Smooth muscle cell of the pulmonary artery (primary cell): ENCODE measurements around the gene TUBB1. TPM values are rescaled to one million over a fixed set of nuclear protein-coding genes. Genes with fewer than 3 reads are reported as not detected.

Experiments
- total RNA-seq: library from RNA; depleted of rRNA; stranded (reverse); fragments of >200 nt; gene quantifications from 2 replicates; pipeline ENCODE4 v1.2.3, GENCODE V29; 2014

TUBB1 gene
- total RNA-seq, result 0.03 TPM in 1 of 2 replicates, not detected in the other

DNA sequence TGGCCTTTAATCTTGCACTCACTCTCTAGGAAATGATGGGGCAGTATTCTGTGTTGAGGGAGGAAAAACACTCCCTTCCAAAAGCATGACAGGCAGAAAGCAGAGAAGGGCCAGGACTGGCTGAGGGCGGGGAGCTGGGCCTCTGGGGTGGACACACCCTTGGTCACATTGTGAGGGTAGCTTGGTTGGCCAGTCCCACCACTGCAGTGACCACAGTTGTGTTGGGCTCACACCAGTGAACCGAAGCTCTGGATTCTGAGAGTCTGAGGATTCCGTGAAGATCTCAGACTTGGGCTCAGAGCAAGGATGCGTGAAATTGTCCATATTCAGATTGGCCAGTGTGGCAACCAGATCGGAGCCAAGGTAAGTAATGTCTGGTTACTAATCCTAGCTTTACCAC, at the start of gene TUBB1:
TUBB1 (plus strand) TSS at position 213 of the 400 bp plus-strand sequence; CDS start at position 307, 94 bp downstream.

DNA sequence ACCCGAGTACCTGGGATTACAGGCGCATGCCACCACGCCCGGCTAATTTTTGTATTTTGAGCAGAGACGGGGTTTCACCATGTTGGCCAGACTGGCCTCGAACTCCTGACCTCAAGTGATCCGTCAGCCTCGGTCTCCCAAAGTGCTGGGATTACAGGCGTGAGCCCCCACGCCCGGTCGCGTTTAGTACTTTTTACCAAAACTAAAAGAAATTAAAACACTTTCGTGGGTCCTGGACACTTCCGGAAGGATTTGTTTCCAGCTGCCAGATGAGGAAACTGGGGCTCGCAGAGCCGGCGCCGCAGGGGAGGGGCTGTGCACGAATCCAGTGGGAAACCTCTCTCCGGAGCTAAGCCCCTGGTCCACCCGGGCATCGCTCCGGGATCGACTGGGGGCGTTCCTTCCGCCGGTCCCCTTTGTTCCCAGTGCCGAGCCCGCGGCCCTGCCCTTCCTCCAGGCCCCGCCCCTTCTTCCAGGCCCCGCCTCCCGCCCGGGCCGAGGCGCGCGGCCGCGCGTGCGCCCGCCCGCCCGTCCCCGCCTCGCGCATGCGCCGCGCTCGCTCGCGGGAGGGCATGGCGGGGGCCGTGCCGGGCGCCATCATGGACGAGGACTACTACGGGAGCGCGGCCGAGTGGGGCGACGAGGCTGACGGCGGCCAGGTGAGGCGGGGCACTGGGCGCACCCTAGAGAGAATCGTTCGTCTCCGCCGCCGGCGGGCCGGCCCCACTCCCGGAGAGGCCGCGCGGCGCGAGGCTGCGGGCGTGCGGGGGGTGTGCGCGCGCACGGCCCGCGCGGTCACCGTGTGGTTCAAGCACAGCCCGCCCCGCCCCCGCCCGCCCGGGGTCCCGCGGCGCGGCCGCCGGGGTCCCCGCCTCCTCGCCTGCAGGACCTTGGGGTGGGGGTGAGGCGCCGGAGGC, 38.3 kb upstream of the TUBB1 start, which contains the start of gene NELFCD:
NELFCD (plus strand) TSS at position 546 of the 917 bp plus-strand sequence; CDS start at position 600, 54 bp downstream.

DNA sequence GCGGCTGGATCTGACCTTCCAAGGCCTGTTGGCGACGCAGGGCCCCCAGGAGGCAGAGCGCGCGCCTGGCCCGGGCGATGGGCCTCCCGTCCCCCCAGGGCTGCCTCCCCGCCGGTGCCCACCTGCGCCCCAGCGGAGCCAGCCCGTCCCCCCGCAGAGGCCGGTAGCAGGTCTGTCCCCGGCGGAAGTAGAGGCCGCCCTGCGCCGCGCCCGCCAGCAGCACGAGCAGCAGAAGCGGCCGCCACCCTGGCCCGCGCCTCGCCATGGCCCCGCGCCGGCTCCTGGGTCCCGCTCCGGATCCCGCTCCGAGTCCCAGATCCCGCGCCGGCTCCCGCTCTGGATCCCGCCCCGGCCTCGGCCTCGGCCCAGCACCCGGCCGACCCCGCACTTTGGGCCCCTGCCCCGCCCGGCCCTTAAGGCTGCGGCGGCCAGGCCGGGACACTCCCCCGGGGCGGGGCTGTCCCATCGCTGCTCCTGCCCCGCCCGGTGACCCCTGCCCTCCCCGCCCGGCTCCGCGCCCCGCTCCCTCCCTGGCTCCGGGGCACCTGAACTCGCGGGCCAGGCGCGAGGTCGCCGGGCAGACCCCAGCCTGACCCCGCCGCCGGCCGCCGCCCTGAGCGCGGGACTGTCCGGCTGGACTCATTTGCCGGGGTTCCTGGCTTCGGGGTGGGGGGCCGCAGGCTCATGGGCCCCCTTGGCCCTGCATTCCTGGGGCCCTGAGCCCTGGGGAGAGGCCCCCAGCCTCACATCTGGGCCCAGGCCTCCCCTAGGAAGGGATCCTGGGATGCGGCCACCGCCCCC, 12.2 kb upstream of the TUBB1 start, which contains the start of gene CTSZ:
CTSZ (minus strand) TSS at position 391 of the 801 bp plus-strand sequence; CDS start at position 265, 126 bp downstream.

GRCh38 chr20:59032023-59032712, 12.9 kb downstream of the TUBB1 start, which contains the start of gene ATP5F1E:
ATP5F1E (minus strand) TSS chr20:59032335; CDS start chr20:59032251, 84 bp downstream.

GRCh38 chr20:59042151-59042795, 23.0 kb downstream of the TUBB1 start, which contains the start of gene PRELID3B:
PRELID3B (minus strand) TSS chr20:59042786; CDS start chr20:59042730, 56 bp downstream.

Other genes with a start within 250 kb of the TUBB1 start
- 0.72 and 1.2 TPM in 2 replicates for gene GNAS-AS1, start 168.5 kb upstream of the TUBB1 start, total RNA-seq
- gene GNAS, start 166.7 kb upstream of the TUBB1 start, total RNA-seq, result 571 and 741 TPM in 2 replicates
- gene NELFCD, start 38.2 kb upstream of the TUBB1 start, total RNA-seq, result 46.8 and 58.9 TPM in 2 replicates
- 379 and 406 TPM in 2 replicates for gene CTSZ, start 12.2 kb upstream of the TUBB1 start, total RNA-seq
- 21.0 and 27.6 TPM in 2 replicates for gene ATP5F1E, start 12.9 kb downstream of the TUBB1 start, total RNA-seq
- 66.5 and 71.0 TPM in 2 replicates for gene PRELID3B, start 23.4 kb downstream of the TUBB1 start, total RNA-seq
- not detected in 2 replicates for gene ZNF831, start 144.4 kb downstream of the TUBB1 start, total RNA-seq